NCI-H2196 (cell line): Measurements from ENCODE around the gene CCNF.
"Not testable (repeated sequence)": the region's sequence is repeated elsewhere in the genome, so short reads cannot be mapped to it uniquely, and the experiment has no call there.

Source experiments
- DNase-seq: peaks from one replicate; lab custom pipeline; 2025; ENCODE audit not compliant: unreplicated experiment; lab: John Stamatoyannopoulos, UW

Gene CCNF

GRCh38 chr16:2429034-2429770 is at the start of gene CCNF:
TSS of gene CCNF (plus strand) at chr16:2429447. CDS start at chr16:2429482, 35 bp downstream.
- DNase-seq = peak; percentile 97

- DNase-seq = no peak
Observed at GRCh38 chr16:2383501-2383900, 45.7 kb upstream of the CCNF start.

- no peak for DNase-seq
Observed at GRCh38 chr16:2384426-2384825, 44.8 kb upstream of the CCNF start.

GRCh38 chr16:2385190-2385836 is 43.9 kb upstream of the CCNF start:
- DNase-seq = no peak

GRCh38 chr16:2385982-2386381 is 43.3 kb upstream of the CCNF start:
- DNase-seq = not testable (repeated sequence)

- DNase-seq = no peak
Observed at GRCh38 chr16:2386990-2387389, 42.3 kb upstream of the CCNF start.

- DNase-seq = no peak
Observed at GRCh38 chr16:2388139-2388874, 40.9 kb upstream of the CCNF start.

- DNase-seq = peak; percentile 83
Observed at GRCh38 chr16:2388875-2389433, 40.3 kb upstream of the CCNF start.

GRCh38 chr16:2392025-2392424 is 37.2 kb upstream of the CCNF start:
- no peak for DNase-seq

- DNase-seq = no peak
Observed at GRCh38 chr16:2398520-2398919, 30.7 kb upstream of the CCNF start.

GRCh38 chr16:2404099-2404498 is 25.1 kb upstream of the CCNF start:
- no peak for DNase-seq

- no peak for DNase-seq
Observed at GRCh38 chr16:2415085-2415484, 14.2 kb upstream of the CCNF start.

GRCh38 chr16:2420035-2420434 is 9.2 kb upstream of the CCNF start:
- no peak for DNase-seq

GRCh38 chr16:2422123-2422867 is 7.0 kb upstream of the CCNF start:
- DNase-seq = no peak

GRCh38 chr16:2424061-2425007 is 4.9 kb upstream of the CCNF start:
- no peak for DNase-seq

- DNase-seq = no peak
Observed at GRCh38 chr16:2425008-2425518, 4.2 kb upstream of the CCNF start.

- no peak for DNase-seq
Observed at GRCh38 chr16:2425825-2426430, 3.3 kb upstream of the CCNF start.

- DNase-seq = no peak
Observed at GRCh38 chr16:2426941-2427361, 2.3 kb upstream of the CCNF start.

- no peak for DNase-seq
Observed at GRCh38 chr16:2427526-2427925, 1.7 kb upstream of the CCNF start.
